ENCODE measurements around the gene KIFBP. TPM values are rescaled to one million over a fixed set of nuclear protein-coding genes. Genes with fewer than 3 reads are reported as not detected.

The KIFBP gene
- total RNA-seq, 1 experiment from 2014 or later: 26.9 TPM

GRCh38 chr10:68957284-68957615, 31.4 kb upstream of the KIFBP start:
- no peaks in the 10 kb centered on the region for H3K27me3 ChIP-seq (ENCODE audit: insufficient read depth, low read length)
- peak overlapping the region; percentile 100 for H3K9ac ChIP-seq (ENCODE audit: low read length)
- H3K36me3 ChIP-seq (ENCODE audit: control insufficient read depth in 1 of 2, insufficient read depth in 2 of 2, low read length in 2 of 2): peaks cover 26 to 39% of the 10 kb centered on the region in 2 experiments
- no TSS peak for BruUV-seq (replicated peaks)
- DNase-seq (ENCODE audit: low read depth, low spot score) (no peak), ATAC-seq (no peak)
- H3K4me3 ChIP-seq (replicated peaks in 1 of 2; ENCODE audit: low read depth in 1 of 2, low read length in 2 of 2): peak overlapping the region; percentile 99
- ChIA-PET RAD21 (ENCODE audit: low non-redundant PET in 1 of 2, low total read pairs in 2 of 2, uncharacterized antibody in 2 of 2, unreplicated experiment in 2 of 2) (no interaction called here), POLR2A (no interaction called here), CTCF (no interaction called here)
- H3K4me2 ChIP-seq (ENCODE audit: low read length): peak overlapping the region; percentile 74
- peaks cover 74% of the 10 kb centered on the region for H3K79me2 ChIP-seq (ENCODE audit: insufficient read depth, low read length)
- TF ChIP-seq ZBTB33 (IDR thresholded peaks at IDR 0.05; ENCODE audit: extremely low read depth, insufficient replicate concordance, low read length) (no peak), ZFX (IDR thresholded peaks at IDR 0.05) (no peak), ZNF274 (IDR thresholded peaks at IDR 0.05; ENCODE audit: low read depth, low read length) (no peak), ELF1 (IDR thresholded peaks at IDR 0.05; ENCODE audit: borderline replicate concordance, low read depth) (no peak), JUND (IDR thresholded peaks at IDR 0.05) (no peak), POLR2A (IDR thresholded peaks at IDR 0.05; ENCODE audit: borderline replicate concordance, extremely low read depth, insufficient read depth, insufficient read length) (no peak), SP1 (IDR thresholded peaks at IDR 0.05; ENCODE audit: low read depth) (no peak), FOSL1 (IDR thresholded peaks at IDR 0.05; ENCODE audit: low read depth) (no peak), SRF (IDR thresholded peaks at IDR 0.05; ENCODE audit: low read depth) (no peak), EZH2 (IDR thresholded peaks at IDR 0.05) (no peak), REST (IDR thresholded peaks at IDR 0.05; ENCODE audit: low read depth) (no peak), SIN3A (IDR thresholded peaks at IDR 0.05; ENCODE audit: low read depth) (no peak), RAD21 (IDR thresholded peaks at IDR 0.05; ENCODE audit: low read depth) (no peak), POLR2AphosphoS5 (IDR thresholded peaks at IDR 0.05; ENCODE audit: low read depth, low read length) (no peak), EGR1 (IDR thresholded peaks at IDR 0.05; ENCODE audit: low read depth) (no peak)
- TF ChIP-seq, protein P1, sequence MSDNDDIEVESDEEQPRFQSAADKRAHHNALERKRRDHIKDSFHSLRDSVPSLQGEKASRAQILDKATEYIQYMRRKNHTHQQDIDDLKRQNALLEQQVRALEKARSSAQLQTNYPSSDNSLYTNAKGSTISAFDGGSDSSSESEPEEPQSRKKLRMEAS (IDR thresholded peaks at IDR 0.05): no peak
- H3K9me3 ChIP-seq (ENCODE audit: control insufficient read depth in 1 of 2, insufficient read depth in 1 of 2, low read depth in 1 of 2, low read length in 2 of 2): no peaks in the 10 kb centered on the region
- intact Hi-C loops (cut with micrococcal nuclease): loop anchor here (10.0 kb wide), 1 partner anchor 162 kb away; no protein-coding TSS in a partner anchor
- H2AFZ ChIP-seq (ENCODE audit: low read depth, low read length, poor library complexity, severe bottlenecking): no peak overlapping the region
- peak overlapping the region; percentile 87; the same call in 1 of the 2 replicates for H3K27ac ChIP-seq (ENCODE audit: low read depth, low read length)
- peaks cover 41% of the 10 kb centered on the region; the same call in 1 of the 2 replicates for H4K20me1 ChIP-seq (ENCODE audit: insufficient read depth)
- no peaks in the 10 kb centered on the region for H3K9me2 ChIP-seq (ENCODE audit: insufficient read depth)
- H3K4me1 ChIP-seq (ENCODE audit: control insufficient read depth in 1 of 2, insufficient read depth in 2 of 2, low read length in 2 of 2): peaks cover 11 to 12% of the 10 kb centered on the region in 2 experiments; a peak in 3 of 4 replicates
